IMR-90 (cell line): Measurements from ENCODE around the gene TRAPPC10. TPM values are rescaled to one million over a fixed set of nuclear protein-coding genes. Genes with fewer than 3 reads are reported as not detected.

ENCODE experiments used
- ATAC-seq: fragments of 200-7000 bp; cut with Tn5 transposase; 2 replicates; pipeline ENCODE4 v1.9.1; 2020; ENCODE audit warnings: low read depth, mild to moderate bottlenecking, moderate library complexity
- BruUV-seq: library from RNA; stranded (reverse); fragments of 400-500 nt; replicated peaks from 2 replicates; lab custom pipeline; 2021; lab: Mats Ljungman, UMichigan
- CTCF ChIA-PET: fragments of 300-600 bp; formaldehyde crosslinking; extraction: SDS; loops from one replicate; lab custom pipeline; 2021; ENCODE audit warnings: antibody characterized with exemption; lab: Yijun Ruan, JAX
- POLR2A ChIA-PET: fragments of 300-600 bp; sonication (Branson Sonifier 250); formaldehyde crosslinking; loops from one replicate; lab custom pipeline; 2022; ENCODE audit warnings: antibody characterized with exemption; ENCODE audit not compliant: unreplicated experiment; lab: Charles Lee
- DNase-seq: peaks from one replicate; pipeline ENCODE4 v3.0.0; 2013
- H2AFZ ChIP-seq: replicated peaks from 2 replicates; pipeline ENCODE3; 2013; ENCODE audit warnings: low read length, mild to moderate bottlenecking; ENCODE audit not compliant: poor library complexity
- H2AK5ac ChIP-seq: 2 replicates; pipeline ENCODE4 v1.6.1; 2013; ENCODE audit warnings: low read depth, low read length, inconsistent platforms
- H2AK9ac ChIP-seq: replicated peaks from 2 replicates; pipeline ENCODE3; 2013; ENCODE audit warnings: mild to moderate bottlenecking, low read depth, low read length, moderate library complexity; ENCODE audit not compliant: poor library complexity
- H2BK120ac ChIP-seq: 2 replicates; pipeline ENCODE4 v1.6.1; 2013; ENCODE audit warnings: low read depth, low read length, inconsistent platforms
- H2BK15ac ChIP-seq: 3 replicates; pipeline ENCODE4 v1.6.1; 2013; ENCODE audit warnings: low read depth, low read length, inconsistent platforms
- H2BK20ac ChIP-seq: 2 replicates; pipeline ENCODE4 v1.6.1; 2013; ENCODE audit warnings: low read depth, mild to moderate bottlenecking, inconsistent platforms, low read length, moderate library complexity
- H2BK5ac ChIP-seq: 2 replicates; pipeline ENCODE4 v1.6.1; 2013; ENCODE audit warnings: mild to moderate bottlenecking, low read depth, low read length, inconsistent platforms; ENCODE audit not compliant: poor library complexity, severe bottlenecking
- H3K14ac ChIP-seq: replicated peaks from 2 replicates; pipeline ENCODE4 v1.6.1; 2013; ENCODE audit warnings: low read depth, low read length, inconsistent platforms
- H3K18ac ChIP-seq: 2 replicates; pipeline ENCODE4 v1.6.1; 2013; ENCODE audit warnings: low read depth, low read length, control low read depth
- H3K23ac ChIP-seq: 2 replicates; pipeline ENCODE4 v1.6.1; 2013; ENCODE audit warnings: low read depth, low read length, inconsistent platforms
- H3K27ac ChIP-seq: 2 replicates; pipeline ENCODE4 v1.5.1; 2013; ENCODE audit warnings: mild to moderate bottlenecking, control low read depth, low read length; ENCODE audit not compliant: insufficient read depth
- H3K27me3 ChIP-seq: 2 replicates; pipeline ENCODE4 v1.6.1; 2013; ENCODE audit warnings: low read length; ENCODE audit not compliant: control insufficient read depth, insufficient read depth
- H3K36me3 ChIP-seq: 2 replicates; pipeline ENCODE4 v1.6.1; 2013; ENCODE audit warnings: low read length, mixed read lengths; ENCODE audit not compliant: control insufficient read depth, insufficient read depth
- H3K4ac ChIP-seq: 2 replicates; pipeline ENCODE4 v1.6.1; 2013; ENCODE audit warnings: low read depth, low read length, inconsistent platforms
- H3K4me1 ChIP-seq: 2 replicates; pipeline ENCODE4 v1.6.1; 2013; ENCODE audit warnings: low read length, mixed read lengths; ENCODE audit not compliant: control insufficient read depth, insufficient read depth
- H3K4me2 ChIP-seq: 2 replicates; pipeline ENCODE4 v1.6.1; 2013; ENCODE audit warnings: low read depth, mild to moderate bottlenecking, control low read depth, low read length, moderate library complexity
- H3K4me3 ChIP-seq: 2 replicates; pipeline ENCODE4 v1.5.1; 2013; ENCODE audit warnings: low read depth, mild to moderate bottlenecking, control low read depth, low read length, moderate library complexity; ENCODE audit not compliant: insufficient read depth
- H3K56ac ChIP-seq: 2 replicates; pipeline ENCODE4 v1.6.1; 2013; ENCODE audit warnings: low read length, inconsistent platforms; ENCODE audit not compliant: insufficient read depth; ENCODE audit errors: extremely low read depth
- H3K79me1 ChIP-seq, 2 experiments: 2 replicates each; pipeline ENCODE4 v1.6.1; 2013; ENCODE audit warnings: low read length in 2 of 2, inconsistent platforms in 1 of 2, low read depth in 1 of 2
- H3K9ac ChIP-seq: 2 replicates; pipeline ENCODE4 v1.6.1; 2013; ENCODE audit warnings: low read depth, low read length, control low read depth
- H3K9me1 ChIP-seq: 2 replicates; pipeline ENCODE4 v1.6.1; 2013; ENCODE audit warnings: low read length, inconsistent platforms; ENCODE audit not compliant: insufficient read depth
- H3K9me3 ChIP-seq: 2 replicates; pipeline ENCODE4 v1.6.1; 2013; ENCODE audit warnings: low read length; ENCODE audit not compliant: control insufficient read depth, insufficient read depth
- H4K20me1 ChIP-seq: 2 replicates; pipeline ENCODE4 v1.6.1; 2013; ENCODE audit warnings: low read length, inconsistent platforms; ENCODE audit not compliant: insufficient read depth
- H4K5ac ChIP-seq: 2 replicates; pipeline ENCODE4 v1.6.1; 2013; ENCODE audit warnings: mild to moderate bottlenecking, low read depth, low read length, control low read depth
- H4K8ac ChIP-seq, 2 experiments: 2 replicates each; pipeline ENCODE4 v1.6.1; 2013; ENCODE audit warnings: low read depth in 2 of 2, low read length in 2 of 2, control low read depth in 1 of 2, inconsistent platforms in 1 of 2
- H4K91ac ChIP-seq: 2 replicates; pipeline ENCODE4 v1.6.1; 2013; ENCODE audit warnings: low read depth, low read length, inconsistent platforms; ENCODE audit not compliant: insufficient read depth
- MAZ ChIP-seq: IDR thresholded peaks from 2 replicates; pipeline ENCODE4 v1.6.1; 2012; ENCODE audit warnings: low read depth, mild to moderate bottlenecking, low read length, improper control_type of control experiment, moderate library complexity, borderline replicate concordance
- WGBS, 2 experiments: methylation state at CpG; one replicate each; pipeline versions ENCODE4 v1.1.5 to v1.1.7; 2013; ENCODE audit warnings: missing lambda C conversion rate in 2 of 2; ENCODE audit not compliant: insufficient read length in 1 of 2; ENCODE audit errors: extremely low coverage in 2 of 2; 5-methylcytosine and 5-hydroxymethylcytosine counted together
- dilution Hi-C: fragments of 300-500 bp; cut with HindIII; formaldehyde crosslinking; loops from one replicate; pipeline ENCODE4 v1.14.3; 2018; ENCODE audit warnings: low sequenced_read_pairs; ENCODE audit not compliant: unreplicated experiment
- in situ Hi-C: fragments of 300-500 bp; cut with MboI; formaldehyde crosslinking; loops from 3 replicates; pipeline ENCODE4 v1.14.3; 2019; ENCODE audit warnings: low sequenced_read_pairs, inconsistent platforms, mixed read lengths
- intact Hi-C: fragments of 100-400 bp; cut with micrococcal nuclease; formaldehyde crosslinking; loops from 2 replicates; pipeline ENCODE4 v1.10.0; 2022
- polyA plus RNA-seq, 3 experiments: library from polyadenylated mRNA; depleted of rRNA; stranded (reverse); fragments of >200 nt; gene quantifications; 2 replicates each; pipeline ENCODE4 v1.2.3, GENCODE V29; 2012; ENCODE audit warnings: low replicate concordance in 1 of 3
- total RNA-seq: library from RNA; depleted of rRNA; stranded (reverse); fragments of >200 nt; gene quantifications from 2 replicates; pipeline ENCODE4 v1.2.3, GENCODE V29; 2012

The TRAPPC10 gene
- total and polyA plus RNA-seq, 2 of the 4 experiments (the other 2 are of a cell fraction) = 17.8 to 18.1 TPM

GRCh38 chr21:44088401-44088780 lies 76.3 kb downstream of the TRAPPC10 start:
- Histone ChIP-seq H3K14ac (no peak overlapping the region), H2BK5ac (no peak overlapping the region), H4K91ac (no peak overlapping the region), H3K4me3 (no peak overlapping the region), H2BK20ac (no peak overlapping the region), H3K4me2 (no peak overlapping the region), H3K4ac (no peak overlapping the region), H3K27ac (no peak overlapping the region), H3K9me3 (no peaks in the 10 kb centered on the region), H2AFZ (no peak overlapping the region), H3K56ac (no peak overlapping the region), H2AK5ac (no peak overlapping the region), H3K27me3 (no peaks in the 10 kb centered on the region), H3K4me1 (no peaks in the 10 kb centered on the region), H3K18ac (no peak overlapping the region), H2BK120ac (no peak overlapping the region), H2AK9ac (no peak overlapping the region), H3K79me1 (peaks cover 5 to 33% of the 10 kb centered on the region in 2 experiments; a peak in 3 of 4 replicates), H3K23ac (no peak overlapping the region), H4K5ac (no peak overlapping the region), H3K36me3 (peaks cover 65% of the 10 kb centered on the region), H3K9ac (no peak overlapping the region), H4K8ac (no peak overlapping the region), H3K9me1 (peaks cover 11% of the 10 kb centered on the region; the same call in 1 of the 2 replicates), H2BK15ac (no peak overlapping the region), H4K20me1 (peaks cover 4% of the 10 kb centered on the region; the same call in 1 of the 2 replicates)
- ChIA-PET CTCF (no interaction called here), POLR2A (no interaction called here)
- WGBS, 2 experiments = 99% methylated on average over 14 of the region's 18 CpGs; no CpG with 5 or more reads in 1 of the 2 experiments
- intact Hi-C loops = no loop called here
- BruUV-seq = no TSS peak
- ATAC-seq = no peak
- dilution Hi-C loops = no loop called here
- DNase-seq = no peak
- in situ Hi-C loops = no loop called here
- no peak for TF ChIP-seq MAZ
